HL-60 (cell line): Measurements from ENCODE around the gene NFU1.
"Not testable (repeated sequence)": the region's sequence is repeated elsewhere in the genome, so short reads cannot be mapped to it uniquely, and the experiment has no call there.

ENCODE experiments used
- CTCF ChIP-seq: IDR thresholded peaks from one replicate; pipeline ENCODE4 v1.5.1; 2011; ENCODE audit warnings: low read length, control low read depth, inconsistent platforms; ENCODE audit not compliant: insufficient read depth
- GABPA ChIP-seq: IDR thresholded peaks from 2 replicates; pipeline ENCODE4 v1.6.1; 2012; ENCODE audit warnings: low read depth
- POLR2AphosphoS5 ChIP-seq: IDR thresholded peaks from 2 replicates; pipeline ENCODE4 v1.6.1; 2012; ENCODE audit warnings: low read depth

- TF ChIP-seq CTCF, GABPA, POLR2AphosphoS5: not testable (repeated sequence)
These were observed 2.3 kb upstream of the NFU1 start for GRCh38 chr2:69439499-69439898.
